HG03354 (cell line): Measurements from ENCODE around the gene CLSTN2.

Experiments used
- ATAC-seq: cut with Tn5 transposase; IDR thresholded peaks from one replicate; pipeline ENCODE4 v1.9.1; 2021; ENCODE audit warnings: mild to moderate bottlenecking; ENCODE audit not compliant: unreplicated experiment, poor library complexity, severe bottlenecking

CLSTN2 gene

GRCh38 chr3:140249188-140249587, 314.2 kb downstream of the CLSTN2 start:
- ATAC-seq, result no peak

DNA sequence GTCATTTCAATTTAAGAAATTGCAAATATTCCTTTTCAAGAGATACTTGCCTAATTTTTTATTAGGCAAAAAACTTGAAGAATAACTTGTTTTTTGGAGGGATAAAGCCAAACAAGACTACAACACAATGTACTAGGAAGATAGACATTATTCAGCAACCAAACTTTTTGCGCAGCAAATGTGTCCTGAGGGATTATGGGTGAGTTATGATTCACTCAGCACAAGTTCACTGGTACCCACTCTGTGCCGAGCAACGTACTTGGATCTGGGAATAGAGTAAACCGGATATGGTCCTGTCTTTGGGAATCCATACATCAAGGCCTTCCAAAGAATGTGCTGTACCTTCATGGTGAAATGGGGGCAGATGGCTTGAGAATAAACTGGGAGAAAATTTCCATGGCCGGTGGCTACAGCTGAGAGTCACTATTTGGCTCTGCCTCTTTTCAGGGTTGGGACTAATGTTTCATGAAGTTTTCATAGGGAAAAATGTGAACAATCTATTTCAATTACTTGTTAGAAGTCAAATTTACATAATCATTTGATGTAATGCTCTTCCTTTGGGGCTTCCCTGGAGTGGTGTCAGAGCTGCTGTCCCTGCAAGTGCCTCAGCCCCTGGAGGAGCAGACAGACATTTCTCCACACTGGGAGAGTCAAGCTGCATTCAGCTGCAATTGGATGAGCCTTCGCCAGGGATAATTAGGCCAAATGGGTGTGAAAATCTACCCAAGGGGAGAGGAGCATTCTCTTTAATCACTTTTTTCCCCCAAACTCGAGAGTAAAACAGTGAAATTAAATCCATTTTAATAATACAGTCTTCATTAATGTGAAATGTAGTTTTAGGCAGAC, 315.2 kb downstream of the CLSTN2 start:
- no peak for ATAC-seq

DNA sequence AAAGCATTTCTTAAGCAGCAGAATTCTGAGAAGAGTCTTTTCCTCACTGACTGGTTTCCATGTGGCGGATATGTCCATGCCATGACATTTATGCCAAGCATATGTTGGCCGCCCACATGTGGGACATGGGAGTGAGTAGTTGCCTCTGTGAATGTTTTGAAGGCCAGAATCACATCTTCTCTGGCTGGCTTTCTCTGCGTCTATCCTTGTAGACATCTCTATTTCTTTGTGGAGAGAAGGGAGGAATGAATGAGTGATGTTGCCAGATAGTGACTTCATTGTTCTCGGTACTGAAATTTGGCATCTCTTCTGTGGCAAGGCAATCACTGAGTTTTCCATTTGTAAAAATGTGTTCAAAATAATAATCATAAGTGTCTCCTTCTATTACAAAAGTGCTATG, 316.0 kb downstream of the CLSTN2 start:
- no peak for ATAC-seq

- ATAC-seq, result no peak
These were observed 316.7 kb downstream of the CLSTN2 start for GRCh38 chr3:140251678-140252077.

- no peak for ATAC-seq
These were observed 318.0 kb downstream of the CLSTN2 start for GRCh38 chr3:140252812-140253656.

- ATAC-seq, result no peak
These were observed 323.3 kb downstream of the CLSTN2 start for GRCh38 chr3:140258222-140258724.

- no peak for ATAC-seq
These were observed 330.3 kb downstream of the CLSTN2 start for GRCh38 chr3:140265302-140265701.

DNA sequence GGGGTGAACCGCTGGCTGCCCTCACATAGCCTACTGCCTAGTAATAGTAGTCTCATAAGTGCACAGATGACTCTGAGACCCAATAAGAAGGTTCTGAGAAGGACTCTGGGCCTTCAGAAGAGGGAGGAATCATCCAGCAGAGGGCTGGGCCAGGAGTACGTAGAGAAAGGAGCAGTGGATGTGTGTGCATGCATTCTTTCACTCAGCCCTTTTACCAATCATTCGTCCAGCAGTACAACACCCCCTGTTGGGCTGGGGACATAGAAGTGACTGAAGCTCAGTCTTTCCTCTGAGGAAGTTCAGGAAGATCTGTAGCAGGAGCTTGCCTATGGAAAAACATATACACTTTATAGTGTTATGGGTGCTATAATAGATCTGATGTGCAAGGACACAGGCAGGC, 333.1 kb downstream of the CLSTN2 start:
- ATAC-seq, result no peak

DNA sequence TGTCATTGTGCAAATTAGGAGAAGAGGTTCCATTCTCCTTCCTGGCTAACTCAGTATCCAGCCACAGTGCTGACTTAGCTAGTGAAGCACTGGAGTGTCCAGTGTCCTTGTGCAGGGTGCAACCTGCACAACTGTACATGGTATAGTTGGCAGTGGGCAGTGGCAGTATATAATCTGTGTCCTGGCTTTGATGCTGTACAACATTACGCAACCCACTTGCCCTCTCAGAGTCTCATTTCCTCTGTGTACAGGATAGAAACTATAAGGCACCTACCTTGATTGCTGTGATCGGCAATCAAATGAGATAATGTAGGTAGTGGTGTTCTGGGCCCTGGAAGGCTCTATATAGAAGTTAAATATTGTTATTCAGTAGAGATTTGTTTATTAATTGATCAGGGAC, 333.6 kb downstream of the CLSTN2 start:
- no peak for ATAC-seq

GRCh38 chr3:140270329-140270728, 335.3 kb downstream of the CLSTN2 start:
- ATAC-seq, result no peak

- no peak for ATAC-seq
These were observed 338.7 kb downstream of the CLSTN2 start for GRCh38 chr3:140273542-140274195.

- no peak for ATAC-seq
These were observed 339.4 kb downstream of the CLSTN2 start for GRCh38 chr3:140274429-140274828.

GRCh38 chr3:140276703-140277102, 341.7 kb downstream of the CLSTN2 start:
- no peak for ATAC-seq

DNA sequence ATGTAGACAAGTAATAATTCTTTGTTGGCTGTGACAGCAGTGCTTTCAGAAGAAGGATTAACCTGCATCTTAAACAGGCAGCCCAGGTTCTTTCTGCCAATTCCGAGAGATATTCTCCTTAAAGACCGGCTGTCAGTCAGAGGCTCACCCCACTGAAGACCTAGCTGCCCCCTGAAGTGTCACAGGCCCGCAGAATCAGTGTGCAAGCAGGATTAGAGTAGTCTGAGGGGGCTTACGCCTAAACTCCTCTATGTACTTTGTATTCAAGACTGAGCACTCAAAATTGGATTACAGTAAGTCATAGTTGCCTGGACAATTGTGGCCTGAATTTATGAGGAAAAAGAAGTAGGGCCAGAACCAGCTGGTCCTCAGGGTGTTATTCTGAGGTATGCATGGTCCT, 342.9 kb downstream of the CLSTN2 start:
- no peak for ATAC-seq

DNA sequence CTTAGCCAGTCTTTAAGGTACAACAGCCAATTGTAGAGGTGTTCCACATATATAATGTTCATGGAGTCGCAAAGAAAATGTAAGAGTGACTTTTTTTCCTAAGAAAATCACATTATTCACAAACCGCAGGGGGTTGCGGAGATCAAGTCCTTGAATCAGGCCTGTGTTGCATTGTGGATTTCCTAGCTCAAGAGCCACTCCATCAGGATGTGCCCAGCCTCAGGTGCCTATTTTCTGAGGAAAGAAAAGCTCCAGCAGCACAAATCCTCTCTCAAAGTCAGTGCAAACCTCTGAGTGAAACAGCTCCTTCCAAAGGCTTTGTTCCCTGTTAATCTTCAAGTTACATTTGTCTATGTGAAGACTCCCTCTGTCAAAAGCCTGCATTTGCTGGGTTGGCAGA, 349.4 kb downstream of the CLSTN2 start:
- no peak for ATAC-seq

GRCh38 chr3:140285380-140285779, 350.4 kb downstream of the CLSTN2 start:
- ATAC-seq, result no peak

DNA sequence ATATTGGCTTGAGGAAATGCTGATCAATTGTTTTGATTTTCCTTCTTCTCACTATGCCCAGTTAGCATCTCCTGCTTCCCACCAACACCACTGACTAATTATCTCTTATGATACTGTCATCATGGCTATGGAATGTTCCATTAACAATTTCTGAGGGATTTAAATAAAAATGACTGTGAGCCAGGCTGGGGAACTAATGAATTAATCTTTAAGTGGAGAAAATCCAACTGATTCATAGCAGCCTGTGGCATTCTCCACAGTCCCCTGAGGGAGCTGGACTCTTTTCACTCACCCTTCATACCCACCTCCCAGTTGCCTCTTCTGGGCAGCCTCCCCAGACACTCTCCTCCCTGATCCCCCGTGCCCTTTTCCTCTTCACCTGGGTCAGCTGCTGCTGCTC, 353.6 kb downstream of the CLSTN2 start:
- no peak for ATAC-seq

- no peak for ATAC-seq
These were observed 355.1 kb downstream of the CLSTN2 start for GRCh38 chr3:140290105-140290504.

DNA sequence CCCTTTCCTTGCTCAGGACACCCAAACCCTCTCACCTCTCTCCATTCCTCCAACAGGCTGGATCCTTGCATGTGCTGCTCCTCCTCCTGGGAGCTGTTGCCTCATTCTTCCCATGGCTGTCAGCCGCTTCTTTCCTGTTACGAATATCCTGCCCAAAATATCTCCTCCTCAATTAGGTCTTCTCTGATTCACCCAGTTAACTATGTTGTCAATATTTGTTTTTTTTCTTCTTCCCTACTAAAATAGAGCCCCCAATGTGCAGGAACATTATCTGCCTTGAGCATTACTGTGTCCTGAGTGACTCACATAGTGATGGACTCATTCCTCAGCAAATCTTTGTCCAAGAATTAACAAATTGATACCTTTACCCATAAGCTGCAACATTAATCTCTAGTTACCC, 357.2 kb downstream of the CLSTN2 start:
- ATAC-seq, result no peak

DNA sequence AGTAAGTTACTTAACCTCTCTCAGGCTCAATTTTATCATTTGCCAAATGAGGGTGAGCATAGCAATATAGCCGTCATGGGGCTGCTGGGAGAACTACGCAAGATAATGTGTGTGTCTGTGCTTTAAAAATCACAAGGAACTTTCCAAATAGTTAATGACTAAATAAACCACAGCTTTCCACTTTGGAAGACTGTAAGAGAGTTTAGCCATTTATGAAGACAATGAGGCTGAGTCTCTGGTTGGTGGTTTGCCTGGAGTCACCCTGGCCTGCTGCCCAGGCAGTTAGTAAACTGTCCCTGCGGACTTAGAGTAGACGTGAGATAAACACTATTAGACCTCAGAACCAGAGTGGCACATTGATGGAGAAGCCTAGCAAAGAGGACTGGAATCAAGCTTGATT, 357.7 kb downstream of the CLSTN2 start:
- no peak for ATAC-seq
